HepG2 (cell line): ENCODE data around the gene ANKRD55. TPM values are rescaled to one million over a fixed set of nuclear protein-coding genes. Genes with fewer than 3 reads are reported as not detected.

Source experiments
- ATAC-seq: fragments of 200-7000 bp; cut with Tn5 transposase; 3 replicates; pipeline ENCODE4 v1.9.1; 2020; ENCODE audit warnings: mild to moderate bottlenecking, moderate library complexity
- BruUV-seq: library from RNA; stranded (reverse); fragments of 400-500 nt; replicated peaks from 2 replicates; lab custom pipeline; 2021; lab: Mats Ljungman, UMichigan
- CTCF ChIA-PET: fragments of 300-600 bp; formaldehyde crosslinking; extraction: SDS; loops from one replicate; lab custom pipeline; 2021; ENCODE audit warnings: low total read pairs, inconsistent platforms, low intra/inter-chr PET ratio; lab: Yijun Ruan, JAX
- POLR2A ChIA-PET: fragments of 350-600 bp; sonication (Branson Sonifier 250); formaldehyde crosslinking; loops from one replicate; lab custom pipeline; 2020; ENCODE audit warnings: antibody characterized with exemption, inconsistent platforms; lab: Yijun Ruan, JAX
- DNase-seq: peaks from one replicate; pipeline ENCODE4 v3.0.0-alpha.2; 2015; ENCODE audit warnings: low spot score
- FAIRE-seq: peaks from 3 replicates; lab custom pipeline; 2011; peaks lifted over from hg19 to GRCh38; lab: Jason Lieb, UNC
- H2AFZ ChIP-seq: one replicate; pipeline ENCODE4 v1.6.1; 2011; ENCODE audit warnings: low read length, inconsistent platforms
- H3K27ac ChIP-seq: fragments of 300-600 bp; 3 replicates; pipeline ENCODE4 v1.8.0; 2011; ENCODE audit warnings: mixed run types, mild to moderate bottlenecking, mixed read lengths, low read length, inconsistent platforms; ENCODE audit not compliant: insufficient read depth; ENCODE audit errors: extremely low read length
- H3K27me3 ChIP-seq, 2 experiments: fragments of 200-600 bp in 1 of 2; 2 replicates in 1 of 2; 3 replicates in 1 of 2; pipeline versions ENCODE4 v1.6.0 to v1.8.0; 2011; ENCODE audit warnings: low read length in 2 of 2, mild to moderate bottlenecking in 2 of 2, moderate library complexity in 2 of 2, inconsistent platforms in 1 of 2; ENCODE audit not compliant: insufficient read depth in 2 of 2, control insufficient read depth in 1 of 2
- H3K36me3 ChIP-seq, 2 experiments: fragments of 200-600 bp in 1 of 2; replicated peaks in 1 of 2; 2 replicates in 1 of 2; 3 replicates in 1 of 2; pipeline versions ENCODE4 v1.5.1 to v1.8.0; 2011; ENCODE audit warnings: low read length in 2 of 2, inconsistent platforms in 1 of 2; ENCODE audit not compliant: insufficient read depth in 2 of 2, control insufficient read depth in 1 of 2
- H3K4me1 ChIP-seq: 2 replicates; pipeline ENCODE4 v1.5.1; 2012; ENCODE audit warnings: low read length, inconsistent platforms; ENCODE audit not compliant: insufficient read depth
- H3K4me2 ChIP-seq: 2 replicates; pipeline ENCODE4 v1.6.0; 2011; ENCODE audit warnings: low read depth, low read length, inconsistent platforms
- H3K4me3 ChIP-seq, 3 experiments: fragments of 200-600 bp in 1 of 3; sonication (generic), shearing (Covaris generic) in 1 of 3; replicated peaks in 1 of 3; 2 replicates each; pipeline ENCODE4 v1.5.1; 2011 to 2016; ENCODE audit warnings: low read length in 3 of 3, inconsistent platforms in 2 of 3, low read depth in 2 of 3, mild to moderate bottlenecking in 2 of 3, control low read depth in 1 of 3, mixed read lengths in 1 of 3; ENCODE audit not compliant: insufficient read depth in 1 of 3
- H3K79me2 ChIP-seq: one replicate; pipeline ENCODE4 v1.6.1; 2011; ENCODE audit warnings: low read length, inconsistent platforms; ENCODE audit not compliant: insufficient read depth
- H3K9ac ChIP-seq: 2 replicates; pipeline ENCODE4 v1.6.0; 2011; ENCODE audit warnings: mild to moderate bottlenecking, low read depth, low read length, inconsistent platforms; ENCODE audit not compliant: insufficient read depth
- H3K9me3 ChIP-seq: 2 replicates; pipeline ENCODE4 v1.5.1; 2012; ENCODE audit warnings: mild to moderate bottlenecking, low read length
- H4K20me1 ChIP-seq: 2 replicates; pipeline ENCODE4 v1.6.0; 2011; ENCODE audit warnings: inconsistent platforms, mild to moderate bottlenecking, low read length, moderate library complexity; ENCODE audit not compliant: insufficient read depth
- ATRX ChIP-seq: sonication (generic); formaldehyde crosslinking; IDR thresholded peaks from 2 replicates; pipeline ENCODE4 v1.4.0; 2020; ENCODE audit warnings: missing genetic modification reagents, borderline replicate concordance
- BHLHE40 ChIP-seq: IDR thresholded peaks from 2 replicates; pipeline ENCODE4 v1.6.1; 2011; ENCODE audit warnings: low read length, improper control_type of control experiment
- PHF5A ChIP-seq: IDR thresholded peaks from one replicate; pipeline ENCODE4 v1.6.1; 2018; ENCODE audit warnings: low read depth, missing genetic modification reagents; ENCODE audit not compliant: unreplicated experiment
- RBAK ChIP-seq: sonication (generic); formaldehyde crosslinking; IDR thresholded peaks from 2 replicates; pipeline ENCODE4 v1.5.1; 2020; ENCODE audit warnings: mild to moderate bottlenecking, missing genetic modification reagents
- RFX5 ChIP-seq: IDR thresholded peaks from 2 replicates; pipeline ENCODE4 v1.6.1; 2011; ENCODE audit warnings: low read depth, low read length, improper control_type of control experiment
- SMAD9 ChIP-seq: sonication (generic); formaldehyde crosslinking; IDR thresholded peaks from 2 replicates; pipeline ENCODE4 v1.5.1; 2020; ENCODE audit warnings: mild to moderate bottlenecking, missing genetic modification reagents
- SP2 ChIP-seq: sonication (generic); formaldehyde crosslinking; IDR thresholded peaks from 2 replicates; pipeline ENCODE4 v1.5.1; 2020; ENCODE audit warnings: mild to moderate bottlenecking, missing genetic modification reagents
- TMF1 ChIP-seq: sonication (generic); formaldehyde crosslinking; IDR thresholded peaks from 2 replicates; pipeline ENCODE4 v1.8.1; 2022; ENCODE audit warnings: low read depth, missing genetic modification reagents
- ZBTB7A ChIP-seq: sonication (generic); formaldehyde crosslinking; IDR thresholded peaks from 2 replicates; pipeline ENCODE4 v1.8.0; 2022; ENCODE audit warnings: mild to moderate bottlenecking, missing genetic modification reagents
- ZNF10 ChIP-seq: sonication (generic); formaldehyde crosslinking; IDR thresholded peaks from 2 replicates; pipeline ENCODE4 v1.4.0; 2020; ENCODE audit warnings: mild to moderate bottlenecking, low read depth, missing genetic modification reagents, borderline replicate concordance
- ZNF562 ChIP-seq: sonication (generic); formaldehyde crosslinking; IDR thresholded peaks from 2 replicates; pipeline ENCODE4 v1.8.0; 2022; ENCODE audit warnings: missing genetic modification reagents, borderline replicate concordance
- ZNF776 ChIP-seq: sonication (generic); formaldehyde crosslinking; IDR thresholded peaks from 2 replicates; pipeline ENCODE4 v1.4.0; 2020; ENCODE audit warnings: mild to moderate bottlenecking, missing genetic modification reagents
- WGBS: methylation state at CpG from one replicate; pipeline ENCODE4 v1.1.6; 2017; ENCODE audit warnings: low lambda C conversion rate; 5-methylcytosine and 5-hydroxymethylcytosine counted together
- in situ Hi-C: cut with HindIII; loops from 2 replicates; pipeline ENCODE4 v1.10.0; 2017; ENCODE audit warnings: low pct_unique_long_range_greater_than_20kb; ENCODE audit not compliant: extremely low pct_ligation_motif_present
- intact Hi-C: fragments of 100-400 bp; cut with micrococcal nuclease; formaldehyde crosslinking; loops from one replicate; pipeline ENCODE4 v1.10.0; 2022; ENCODE audit not compliant: unreplicated experiment
- polyA plus RNA-seq, 8 experiments: library from polyadenylated mRNA; depleted of rRNA in 3 of 8; stranded (reverse) in 7 of 8; unstranded in 1 of 8; fragments of >200 nt; fragmentation: Illumina TruSeq in 4 of 8; extraction: Trizol in 4 of 8; gene quantifications; 2 replicates each; pipeline versions ENCODE4 v1.2.1 to v1.2.3, GENCODE V29; 2011 to 2016; ENCODE audit warnings: low read depth in 4 of 8, missing spikeins in 1 of 8, mixed read lengths in 1 of 8; ENCODE audit not compliant: insufficient read depth in 1 of 8
- total RNA-seq, 5 experiments: library from RNA; depleted of rRNA; stranded (reverse); fragments of >200 nt; fragmentation: Illumina TruSeq; extraction: Trizol; gene quantifications; 2 replicates each; pipeline ENCODE4 v1.2.3, GENCODE V29; 2016; ENCODE audit warnings: low read depth in 1 of 5
- TF ChIP-seq, protein P1 (sequence below): IDR thresholded peaks from 2 replicates; pipeline ENCODE4 v1.6.1; 2016; ENCODE audit warnings: missing genetic modification reagents, missing compliant biosample characterization
- TF ChIP-seq, protein P2 (sequence below): sonication (generic); formaldehyde crosslinking; IDR thresholded peaks from 2 replicates; pipeline ENCODE4 v1.5.0; 2020; ENCODE audit warnings: missing genetic modification reagents
- TF ChIP-seq, protein P3 (sequence below): sonication (generic); formaldehyde crosslinking; IDR thresholded peaks from 2 replicates; pipeline ENCODE4 v1.4.0; 2020; ENCODE audit warnings: mild to moderate bottlenecking, missing genetic modification reagents
- TF ChIP-seq, protein P4 (sequence below): sonication (generic); formaldehyde crosslinking; IDR thresholded peaks from 2 replicates; pipeline ENCODE4 v1.8.0; 2022; ENCODE audit warnings: missing genetic modification reagents, low read depth, mild to moderate bottlenecking, borderline replicate concordance
- TF ChIP-seq, protein P5 (sequence below): sonication (generic); formaldehyde crosslinking; IDR thresholded peaks from 2 replicates; pipeline ENCODE4 v1.5.0; 2020; ENCODE audit warnings: missing genetic modification reagents

Gene ANKRD55
- total and polyA plus RNA-seq, 2 of the 13 experiments (the other 11 are each of a cell fraction or from before 2014, with no cell fraction given): 0.11 to 0.28 TPM

DNA sequence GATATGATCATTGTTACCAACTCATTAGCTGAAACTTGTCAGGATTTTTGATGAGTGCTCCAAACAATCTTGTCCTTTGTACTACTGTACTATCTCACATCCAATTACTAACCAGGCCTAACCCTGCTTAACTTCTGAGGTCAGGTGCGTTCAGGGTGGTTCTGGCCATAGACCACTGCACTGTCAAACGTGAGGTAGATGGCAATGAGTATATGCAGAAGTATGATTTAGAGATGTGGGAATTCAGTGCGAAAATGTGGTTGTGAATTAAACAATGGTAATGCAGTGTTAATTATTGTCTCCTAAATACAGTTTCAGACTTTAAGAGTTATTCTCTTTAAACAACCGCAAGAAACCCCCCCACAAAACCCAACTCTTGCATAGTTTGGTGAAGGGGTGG is 86.5 kb downstream of the ANKRD55 start:
- CTCF ChIA-PET: no interaction called here
- Histone ChIP-seq H4K20me1 (no peaks in the 10 kb centered on the region), H3K27ac (no peak overlapping the region), H3K27me3 (no peaks in the 10 kb centered on the region), H3K4me2 (no peak overlapping the region), H3K9me3 (no peaks in the 10 kb centered on the region), H3K4me1 (peaks cover 55% of the 10 kb centered on the region), H2AFZ (no peak overlapping the region), H3K4me3 (no peak overlapping the region), H3K79me2 (no peaks in the 10 kb centered on the region), H3K9ac (no peak overlapping the region), H3K36me3 (no peaks in the 10 kb centered on the region)
- ATAC-seq (no peak), FAIRE-seq (no peak), DNase-seq (no peak)
- 92% methylated on average over 4 of the region's 4 CpGs for WGBS
- in situ Hi-C loops: no loop called here
- POLR2A ChIA-PET: no interaction called here
- BruUV-seq: no TSS peak
- intact Hi-C loops: no loop called here
- no peak for TF ChIP-seq BHLHE40
- no peak for TF ChIP-seq ATRX (CRISPR knock-in tag)
- no peak for TF ChIP-seq ZNF562 (CRISPR knock-in tag)
- TF ChIP-seq, protein P1, sequence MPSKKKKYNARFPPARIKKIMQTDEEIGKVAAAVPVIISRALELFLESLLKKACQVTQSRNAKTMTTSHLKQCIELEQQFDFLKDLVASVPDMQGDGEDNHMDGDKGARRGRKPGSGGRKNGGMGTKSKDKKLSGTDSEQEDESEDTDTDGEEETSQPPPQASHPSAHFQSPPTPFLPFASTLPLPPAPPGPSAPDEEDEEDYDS (CRISPR knock-in tag): no peak
- TF ChIP-seq, protein P2, sequence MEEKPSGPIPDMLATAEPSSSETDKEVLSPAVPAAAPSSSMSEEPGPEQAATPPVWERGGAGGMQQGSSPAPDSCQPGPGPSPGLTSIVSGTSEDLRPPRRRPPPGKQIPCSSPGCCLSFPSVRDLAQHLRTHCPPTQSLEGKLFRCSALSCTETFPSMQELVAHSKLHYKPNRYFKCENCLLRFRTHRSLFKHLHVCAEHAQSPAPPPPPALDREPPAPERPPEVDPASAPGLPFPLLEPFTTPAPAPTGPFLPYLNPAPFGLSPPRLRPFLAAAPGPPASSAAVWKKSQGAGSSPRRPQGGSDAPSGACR: no peak
- no peak for TF ChIP-seq ZNF10 (CRISPR knock-in tag)
- no peak for TF ChIP-seq RFX5

DNA sequence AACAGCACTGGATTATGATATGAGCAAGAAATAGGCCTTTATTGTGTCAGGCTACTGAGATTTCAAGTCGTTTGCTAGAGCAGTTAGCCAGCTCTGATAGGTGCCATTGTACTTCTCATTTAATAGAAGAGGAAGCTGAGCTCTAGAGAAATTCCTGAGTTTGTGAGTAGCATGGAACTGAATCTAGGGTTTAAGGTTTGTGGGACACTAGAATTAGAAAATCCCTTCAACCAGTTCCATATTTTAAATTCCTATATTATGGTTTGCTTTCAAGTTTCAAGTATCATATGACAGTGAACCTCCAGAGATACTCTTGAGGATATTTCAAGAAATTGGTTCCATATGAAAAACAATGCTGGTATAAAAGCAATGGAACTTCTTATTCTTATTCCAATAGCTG is 87.6 kb downstream of the ANKRD55 start:
- FAIRE-seq: no peak
- Histone ChIP-seq H3K4me2 (no peak overlapping the region), H3K79me2 (no peaks in the 10 kb centered on the region), H3K4me3 (no peak overlapping the region), H4K20me1 (no peaks in the 10 kb centered on the region), H3K36me3 (no peaks in the 10 kb centered on the region), H3K27ac (no peak overlapping the region), H3K9ac (no peak overlapping the region), H3K4me1 (peaks cover 57% of the 10 kb centered on the region), H3K9me3 (no peaks in the 10 kb centered on the region), H2AFZ (no peak overlapping the region), H3K27me3 (no peaks in the 10 kb centered on the region; a peak in 1 of 5 replicates)
- ChIA-PET CTCF (no interaction called here), POLR2A (interaction anchor here (1.0 kb wide), 1 partner anchor 22 kb away, joined by 3 read pairs; no protein-coding TSS in a partner anchor)
- no peak for DNase-seq
- in situ Hi-C loops (no loop called here), intact Hi-C loops (no loop called here)
- ATAC-seq: no peak
- BruUV-seq: no TSS peak
- WGBS: 56% methylated on average over 1 of the region's 1 CpG
- TF ChIP-seq, protein P3, sequence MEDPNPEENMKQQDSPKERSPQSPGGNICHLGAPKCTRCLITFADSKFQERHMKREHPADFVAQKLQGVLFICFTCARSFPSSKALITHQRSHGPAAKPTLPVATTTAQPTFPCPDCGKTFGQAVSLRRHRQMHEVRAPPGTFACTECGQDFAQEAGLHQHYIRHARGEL (CRISPR knock-in tag): no peak
- TF ChIP-seq RBAK (CRISPR knock-in tag) (no peak), SP2 (no peak), ZNF776 (no peak), SMAD9 (CRISPR knock-in tag) (no peak), PHF5A (CRISPR knock-in tag) (no peak), TMF1 (no peak), BHLHE40 (no peak), ZBTB7A (no peak)
- TF ChIP-seq, protein P4, sequence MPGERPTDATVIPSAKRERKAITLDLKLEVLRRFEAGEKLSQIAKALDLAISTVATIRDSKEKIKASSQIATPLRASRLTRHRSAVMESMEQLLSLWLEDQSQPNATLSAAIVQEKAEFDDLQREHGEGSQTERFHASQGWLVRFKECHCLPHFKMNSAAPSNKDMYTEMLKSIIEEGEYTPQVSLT: no peak
- TF ChIP-seq, protein P5, sequence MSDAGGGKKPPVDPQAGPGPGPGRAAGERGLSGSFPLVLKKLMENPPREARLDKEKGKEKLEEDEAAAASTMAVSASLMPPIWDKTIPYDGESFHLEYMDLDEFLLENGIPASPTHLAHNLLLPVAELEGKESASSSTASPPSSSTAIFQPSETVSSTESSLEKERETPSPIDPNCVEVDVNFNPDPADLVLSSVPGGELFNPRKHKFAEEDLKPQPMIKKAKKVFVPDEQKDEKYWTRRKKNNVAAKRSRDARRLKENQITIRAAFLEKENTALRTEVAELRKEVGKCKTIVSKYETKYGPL: no peak
